A549 treated with CpdA at 1 μM for 4 hours (cell line): ENCODE data around the gene STAG1. TPM values are rescaled to one million over a fixed set of nuclear protein-coding genes. Genes with fewer than 3 reads are reported as not detected.

Experiments
- total RNA-seq: library from RNA; stranded (reverse); fragments of 200-300 nt; extraction: Qiagen RNA extraction; gene quantifications from 5 replicates; pipeline ENCODE4 v1.2.3, GENCODE V29; 2022; ENCODE audit warnings: low read depth

Gene STAG1
- 8.8 to 12.1 TPM (median 10.0 TPM) in 5 replicates for total RNA-seq

DNA sequence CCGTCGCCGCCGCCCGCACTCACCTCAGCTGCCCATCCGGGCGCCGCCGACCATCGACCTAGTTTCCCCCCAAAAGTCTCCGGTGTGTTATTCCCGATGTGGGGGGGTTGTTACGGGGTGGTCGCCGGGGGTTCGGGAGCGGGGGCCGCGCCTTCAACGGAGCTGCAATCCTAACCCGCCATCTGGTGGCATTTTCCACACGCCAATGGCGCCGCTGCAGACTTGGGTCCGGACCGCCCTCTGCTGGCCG, at the start of gene STAG1:
Gene STAG1, minus strand, starts transcription at position 207 of the 250 bp plus-strand sequence. CDS start 121,480 bp downstream, outside the sequence.

Other genes starting within 250 kb of the STAG1 start
- gene SLC35G2, start 66.7 kb upstream of the STAG1 start, total RNA-seq, result 24.5 to 30.2 TPM (median 28.8 TPM) in 5 replicates
- 25.4 to 30.5 TPM (median 29.1 TPM) in 5 replicates for gene NCK1, start 109.8 kb upstream of the STAG1 start, total RNA-seq
- gene IL20RB, start 205.6 kb upstream of the STAG1 start, total RNA-seq, result 0.94 to 1.3 TPM (median 1.0 TPM) in 5 replicates